ENCODE data around the gene DVL3.

DVL3 gene

GRCh38 chr3:184176377-184177330, 21.5 kb downstream of the DVL3 start:
- peak; percentile 95 for DNase-seq (ENCODE audit: low spot score)

DNA sequence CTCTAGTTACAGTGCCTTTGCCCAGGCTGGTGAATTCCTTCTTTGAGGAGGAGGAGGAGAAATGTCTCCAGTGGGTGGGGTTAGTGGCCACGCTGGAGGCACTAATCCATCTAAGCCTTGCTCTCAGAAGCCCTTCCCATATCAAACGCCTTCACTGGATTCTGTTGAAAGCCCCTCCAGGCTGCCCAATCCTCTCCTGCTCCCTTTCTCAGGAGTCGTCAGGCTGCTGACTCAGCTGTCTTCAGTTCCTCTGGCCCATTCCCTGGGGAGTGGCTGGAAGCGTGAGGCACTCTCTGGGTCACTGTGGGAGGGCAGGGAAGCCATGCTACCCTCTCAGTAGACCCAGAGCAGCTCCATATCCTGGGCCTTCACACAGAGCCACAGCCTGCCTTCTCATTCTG, 22.2 kb downstream of the DVL3 start:
- peak; percentile 22 for DNase-seq (ENCODE audit: low spot score)

DNA sequence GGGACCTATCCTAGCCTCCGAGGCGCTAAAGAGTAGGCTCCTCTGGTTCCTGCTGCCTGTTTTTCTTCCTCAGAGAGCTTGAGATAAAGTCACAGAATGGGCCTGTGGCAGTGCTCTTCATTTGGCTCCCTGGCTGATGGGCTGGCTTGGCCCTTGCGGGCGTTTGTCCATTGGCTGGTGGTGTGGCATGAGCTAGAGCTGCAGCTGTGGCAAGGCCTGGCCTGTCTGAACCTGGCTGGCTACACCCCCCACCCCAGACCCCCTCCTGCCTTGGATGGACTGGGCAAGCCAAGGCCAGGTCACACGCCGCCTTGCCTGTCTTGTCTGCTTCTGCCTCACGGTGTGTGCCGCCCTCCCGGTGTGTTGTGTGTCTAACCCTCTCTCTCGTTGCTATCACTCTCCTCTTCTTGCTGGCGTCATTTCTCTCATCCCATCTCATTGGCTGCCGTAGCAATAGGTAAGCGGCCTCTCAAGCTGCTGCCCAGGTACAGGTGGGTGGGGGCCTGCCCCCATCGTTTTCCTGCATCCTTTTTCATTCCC, 22.7 kb downstream of the DVL3 start:
- DNase-seq (ENCODE audit: low spot score), result no peak

DNA sequence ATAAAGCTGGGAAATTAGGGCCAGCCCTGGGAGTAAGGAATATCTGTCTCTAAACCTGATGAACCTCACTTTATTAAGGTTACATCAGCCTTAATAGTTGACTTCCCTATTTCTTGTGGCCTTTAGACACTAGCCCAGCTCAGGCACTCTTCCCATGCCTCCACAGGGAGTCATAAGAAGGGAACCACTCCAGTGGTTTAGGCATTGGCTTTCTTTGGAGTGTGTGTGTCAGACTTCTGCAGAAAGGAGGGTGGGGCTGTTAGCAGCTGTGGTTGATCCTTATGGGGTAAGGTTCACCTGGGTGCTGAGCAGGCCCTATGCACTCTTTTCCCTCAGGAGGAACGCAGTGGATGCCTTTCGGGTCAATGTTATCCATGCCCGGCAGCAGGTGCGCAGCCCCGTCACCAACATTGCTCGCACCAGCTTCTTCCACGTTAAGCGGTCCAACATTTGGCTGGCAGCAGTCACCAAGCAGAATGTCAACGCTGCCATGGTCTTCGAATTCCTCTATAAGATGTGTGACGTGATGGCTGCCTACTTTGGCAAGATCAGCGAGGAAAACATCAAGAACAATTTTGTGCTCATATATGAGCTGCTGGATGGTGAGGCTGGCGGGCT, 23.5 kb downstream of the DVL3 start:
- no peak for DNase-seq (ENCODE audit: low spot score)

- DNase-seq (ENCODE audit: low spot score), result peak; percentile 82
These were observed 25.0 kb downstream of the DVL3 start for GRCh38 chr3:184180165-184180564.

DNA sequence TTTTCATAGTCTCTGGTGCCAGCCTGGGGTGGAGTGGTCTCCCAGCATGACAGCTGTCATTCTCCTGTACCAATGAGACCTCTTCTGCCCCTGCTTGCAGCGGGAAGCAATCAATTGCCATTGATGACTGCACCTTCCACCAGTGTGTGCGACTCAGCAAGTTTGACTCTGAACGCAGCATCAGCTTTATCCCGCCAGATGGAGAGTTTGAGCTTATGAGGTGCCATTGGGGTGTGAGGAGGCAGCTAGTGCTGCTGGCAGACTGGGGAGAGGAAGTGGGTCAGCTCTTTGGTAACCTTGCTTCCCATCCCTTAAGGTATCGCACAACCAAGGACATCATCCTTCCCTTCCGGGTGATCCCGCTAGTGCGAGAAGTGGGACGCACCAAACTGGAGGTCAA, 26.4 kb downstream of the DVL3 start:
- no peak for DNase-seq (ENCODE audit: low spot score)

DNA sequence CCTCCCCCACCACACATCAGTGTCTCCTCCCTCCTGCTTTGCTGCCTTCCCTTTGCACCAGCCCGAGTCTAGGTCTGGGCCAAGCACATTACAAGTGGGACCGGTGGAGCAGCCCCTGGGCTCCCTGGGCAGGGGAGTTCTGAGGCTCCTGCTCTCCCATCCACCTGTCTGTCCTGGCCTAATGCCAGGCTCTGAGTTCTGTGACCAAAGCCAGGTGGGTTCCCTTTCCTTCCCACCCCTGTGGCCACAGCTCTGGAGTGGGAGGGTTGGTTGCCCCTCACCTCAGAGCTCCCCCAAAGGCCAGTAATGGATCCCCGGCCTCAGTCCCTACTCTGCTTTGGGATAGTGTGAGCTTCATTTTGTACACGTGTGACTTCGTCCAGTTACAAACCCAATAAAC, 28.5 kb downstream of the DVL3 start:
- no peak for DNase-seq (ENCODE audit: low spot score)

- DNase-seq (ENCODE audit: low spot score), result no peak
These were observed 29.5 kb downstream of the DVL3 start for GRCh38 chr3:184184546-184185230.

- peak; percentile 99 for DNase-seq (ENCODE audit: low spot score)
These were observed 30.4 kb downstream of the DVL3 start for GRCh38 chr3:184185461-184186183.

GRCh38 chr3:184186184-184186901, 31.2 kb downstream of the DVL3 start, which contains the start of gene ABCF3:
Gene ABCF3, plus strand, starts transcription at chr3:184186199. Its CDS starts 9 bp downstream, at chr3:184186208.
- DNase-seq (ENCODE audit: low spot score), result no peak

DNA sequence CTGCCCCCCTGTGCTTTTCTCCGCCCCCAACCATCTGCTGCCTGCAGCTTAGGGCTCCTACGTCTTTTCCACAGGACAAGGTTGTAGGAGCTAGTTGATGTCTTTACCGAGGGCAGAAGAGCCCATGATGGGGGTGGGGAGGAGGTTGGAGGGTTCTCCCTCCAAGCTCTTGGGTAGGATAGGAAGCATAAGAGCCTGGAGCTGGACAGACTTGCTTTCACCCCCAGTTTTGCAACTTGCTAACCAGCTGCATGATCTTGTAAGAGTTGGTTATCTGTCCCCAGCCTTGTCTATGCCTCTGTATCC, 31.7 kb downstream of the DVL3 start:
- no peak for DNase-seq (ENCODE audit: low spot score)

DNA sequence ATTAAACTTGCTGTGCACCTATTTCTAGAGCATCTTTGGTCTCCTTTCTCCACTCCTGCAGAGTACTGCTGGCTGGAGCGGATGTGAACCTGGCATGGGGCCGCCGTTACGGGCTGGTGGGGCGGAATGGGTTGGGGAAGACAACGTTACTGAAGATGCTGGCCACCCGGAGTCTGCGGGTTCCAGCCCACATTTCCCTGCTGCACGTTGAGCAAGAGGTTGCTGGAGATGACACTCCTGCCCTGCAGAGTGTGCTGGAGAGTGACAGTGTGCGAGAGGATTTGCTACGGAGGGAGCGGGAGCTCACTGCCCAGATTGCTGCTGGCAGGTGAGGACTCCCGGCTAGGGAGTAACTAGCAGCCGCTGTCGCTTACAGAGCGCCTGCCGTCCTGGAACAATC, 32.9 kb downstream of the DVL3 start:
- no peak for DNase-seq (ENCODE audit: low spot score)

DNA sequence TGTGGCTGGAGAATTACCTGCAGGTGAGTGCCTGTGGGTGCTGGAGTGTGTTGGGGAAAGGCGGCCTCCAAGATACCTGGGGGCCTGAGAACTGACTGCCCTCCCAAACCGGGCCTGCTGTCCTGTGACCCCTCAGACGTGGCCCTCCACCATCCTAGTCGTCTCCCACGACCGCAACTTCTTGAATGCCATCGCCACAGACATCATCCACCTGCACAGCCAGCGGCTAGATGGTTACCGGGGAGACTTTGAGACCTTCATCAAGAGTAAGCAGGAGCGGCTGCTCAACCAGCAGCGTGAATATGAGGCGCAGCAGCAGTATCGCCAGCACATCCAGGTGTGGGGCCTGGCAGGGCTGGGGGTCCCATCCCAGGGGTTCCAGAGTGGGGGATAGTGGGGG, 34.2 kb downstream of the DVL3 start:
- DNase-seq (ENCODE audit: low spot score), result no peak

- no peak for DNase-seq (ENCODE audit: low spot score)
These were observed 37.7 kb downstream of the DVL3 start for GRCh38 chr3:184192889-184193288.

DNA sequence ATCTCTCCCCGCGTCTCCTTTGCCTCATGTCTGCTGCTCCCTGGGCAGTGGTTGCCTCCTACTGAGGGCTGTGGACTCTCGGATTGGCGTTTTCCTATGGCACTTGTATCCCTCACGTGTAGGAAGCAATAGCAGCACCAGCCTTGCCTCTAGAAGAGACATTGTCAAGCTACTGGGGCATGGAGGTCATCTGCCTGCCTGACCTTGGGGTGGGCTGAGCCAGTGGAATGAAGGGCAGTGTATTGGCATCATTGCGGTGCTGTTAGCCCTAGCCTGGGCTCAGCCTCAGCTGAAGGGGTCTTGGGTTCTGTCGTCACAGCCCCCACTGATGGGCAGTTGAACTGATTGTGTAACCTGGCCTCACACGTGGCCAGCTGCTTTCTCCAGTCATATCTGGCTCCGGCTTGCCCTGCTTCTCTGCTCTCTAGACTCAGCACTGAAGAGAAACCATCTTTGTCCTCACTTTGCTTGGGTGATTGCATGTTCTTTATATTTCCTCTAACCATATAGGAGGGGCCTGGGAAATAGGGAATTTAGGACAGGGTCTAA, 38.9 kb downstream of the DVL3 start:
- no peak for DNase-seq (ENCODE audit: low spot score)

DNA sequence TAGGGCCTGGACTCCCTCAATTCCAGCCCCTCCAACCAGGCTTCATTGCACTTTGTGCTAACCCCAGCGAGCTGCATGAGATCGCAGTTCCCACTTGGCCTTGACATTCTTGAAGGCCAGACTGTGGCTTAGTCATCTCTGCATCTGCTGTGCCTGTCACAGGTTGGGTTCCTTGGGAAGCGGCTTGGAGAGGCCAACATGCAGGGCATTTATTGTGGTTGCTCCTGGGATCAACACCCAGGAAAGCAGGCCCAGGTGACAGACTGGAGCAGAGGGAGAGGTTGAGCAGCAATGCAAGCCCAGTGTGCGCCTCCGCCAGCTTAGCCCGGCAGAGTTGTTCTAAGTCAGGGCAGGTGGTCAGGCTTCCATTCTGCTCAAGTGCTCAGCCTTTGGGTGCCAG, 41.4 kb downstream of the DVL3 start:
- DNase-seq (ENCODE audit: low spot score), result no peak

DNA sequence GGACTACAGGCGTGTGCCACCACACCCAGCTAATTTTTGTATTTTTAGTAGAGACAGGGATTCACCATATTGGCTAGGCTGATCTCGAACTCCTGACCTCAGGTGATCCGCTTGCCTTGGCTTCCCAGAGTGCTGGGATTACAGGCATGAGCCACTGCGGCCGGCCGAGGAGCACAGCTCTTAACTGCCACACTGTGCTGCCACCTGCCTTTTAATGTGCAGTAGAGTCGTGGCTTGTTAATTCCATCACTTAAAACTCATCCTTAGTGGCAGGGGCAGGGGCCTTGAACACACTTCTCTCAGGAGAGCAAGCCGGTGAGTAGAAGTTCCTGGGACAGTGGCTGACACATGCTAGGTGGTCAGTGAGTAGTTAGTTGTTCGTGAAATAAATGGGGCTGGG, 43.3 kb downstream of the DVL3 start:
- DNase-seq (ENCODE audit: low spot score), result no peak

DNA sequence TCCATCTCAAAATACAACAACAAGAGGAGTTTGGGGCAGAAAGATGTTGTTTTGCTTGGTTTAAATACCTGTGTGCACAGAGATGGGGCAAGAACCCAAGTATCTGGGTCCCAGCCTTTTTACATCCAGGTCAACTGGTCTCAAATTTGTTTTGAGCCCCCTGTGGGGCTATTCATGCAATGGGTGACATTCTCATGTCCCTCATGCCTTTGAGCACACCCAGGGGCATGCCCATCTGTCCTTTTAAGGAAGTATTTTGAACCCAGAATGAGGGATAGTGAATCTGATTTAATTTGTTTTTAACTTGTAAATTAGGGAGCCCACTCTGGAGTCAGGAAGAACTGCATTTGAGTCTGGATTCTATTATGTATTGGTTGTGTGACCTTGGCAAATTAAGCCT, 45.6 kb downstream of the DVL3 start:
- DNase-seq (ENCODE audit: low spot score), result no peak

- no peak for DNase-seq (ENCODE audit: low spot score)
These were observed 48.3 kb downstream of the DVL3 start for GRCh38 chr3:184203526-184203925.

DNA sequence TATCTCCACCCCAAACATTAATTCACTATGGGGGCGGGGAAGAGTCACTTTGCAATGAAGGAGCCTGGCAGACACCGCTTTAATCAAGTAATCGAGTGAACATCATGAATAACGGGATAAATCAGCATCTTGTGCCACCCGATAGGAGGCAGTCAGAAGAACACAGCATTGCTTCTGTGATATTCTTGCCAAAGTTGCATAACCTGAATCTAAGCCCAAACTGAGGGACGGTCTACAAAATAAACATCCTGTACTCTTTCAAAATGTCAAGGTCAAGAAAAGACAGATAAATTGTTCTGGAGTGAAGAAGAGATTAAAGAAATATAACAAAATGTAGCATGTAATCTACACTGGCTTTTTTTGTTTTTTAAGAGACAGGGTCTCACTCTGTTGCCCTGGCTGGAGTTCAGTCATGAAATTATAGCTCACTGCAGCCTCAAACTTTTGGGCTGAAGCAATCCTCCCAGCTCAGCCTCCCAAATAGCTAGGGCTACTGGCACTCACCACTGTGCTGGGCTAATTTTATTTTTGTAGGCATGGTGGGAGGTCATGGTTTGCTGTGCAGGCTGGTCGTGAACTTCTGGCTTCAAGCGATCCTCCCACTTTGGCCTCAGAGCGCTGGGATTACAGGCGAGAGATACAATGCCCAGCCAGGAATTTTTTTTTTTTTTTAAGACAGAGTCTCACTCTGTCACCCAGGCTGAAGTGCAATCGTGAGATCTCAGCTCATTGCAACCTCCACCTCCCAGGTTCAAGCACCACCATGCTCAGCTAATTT, 54.2 kb downstream of the DVL3 start:
- DNase-seq (ENCODE audit: low spot score), result no peak
